Transverse colon (tissue), 3 donors: ENCODE data around the gene DTX1.

Experiments
- CTCF ChIP-seq, 5 experiments: fragments of 200-600 bp in 3 of 5; fragments of 450-650 bp in 2 of 5; sonication (generic) in 3 of 5; IDR thresholded peaks; 1 replicate in 2 of 5; 2 replicates in 3 of 5; pipeline ENCODE4 v1.5.1; 2016 to 2017; ENCODE audit warnings: antibody characterized with exemption in 5 of 5, inconsistent platforms in 3 of 5, mild to moderate bottlenecking in 2 of 5, moderate library complexity in 1 of 5
- POLR2A ChIP-seq: fragments of 450-650 bp; IDR thresholded peaks from one replicate; pipeline ENCODE4 v1.6.1; 2016; ENCODE audit warnings: antibody characterized with exemption, mild to moderate bottlenecking, moderate library complexity

- TF ChIP-seq POLR2A (no peak), CTCF (IDR thresholded peaks at IDR 0.05) (no peak)
Measured at GRCh38 chr12:113109360-113109759, 52.8 kb downstream of the DTX1 start.
